GM12865 (cell line): ENCODE results near the gene MAZ.

Experiments used
- DNase-seq: peaks from one replicate; pipeline ENCODE4 v3.0.0; 2010; ENCODE audit warnings: low read depth
- H3K4me3 ChIP-seq: 2 replicates; pipeline ENCODE4 v1.5.1; 2011; ENCODE audit warnings: mild to moderate bottlenecking, low read depth, low read length, control low read depth
- TF ChIP-seq, protein P1 (sequence below): IDR thresholded peaks from 2 replicates; pipeline ENCODE4 v1.5.1; 2011; ENCODE audit warnings: low read length, control low read depth, low read depth, inconsistent platforms; ENCODE audit not compliant: insufficient read depth; ENCODE audit errors: missing control alignments

MAZ gene

GRCh38 chr16:29850998-29851397 is 44.7 kb downstream of the MAZ start:
- TF ChIP-seq, protein P1, sequence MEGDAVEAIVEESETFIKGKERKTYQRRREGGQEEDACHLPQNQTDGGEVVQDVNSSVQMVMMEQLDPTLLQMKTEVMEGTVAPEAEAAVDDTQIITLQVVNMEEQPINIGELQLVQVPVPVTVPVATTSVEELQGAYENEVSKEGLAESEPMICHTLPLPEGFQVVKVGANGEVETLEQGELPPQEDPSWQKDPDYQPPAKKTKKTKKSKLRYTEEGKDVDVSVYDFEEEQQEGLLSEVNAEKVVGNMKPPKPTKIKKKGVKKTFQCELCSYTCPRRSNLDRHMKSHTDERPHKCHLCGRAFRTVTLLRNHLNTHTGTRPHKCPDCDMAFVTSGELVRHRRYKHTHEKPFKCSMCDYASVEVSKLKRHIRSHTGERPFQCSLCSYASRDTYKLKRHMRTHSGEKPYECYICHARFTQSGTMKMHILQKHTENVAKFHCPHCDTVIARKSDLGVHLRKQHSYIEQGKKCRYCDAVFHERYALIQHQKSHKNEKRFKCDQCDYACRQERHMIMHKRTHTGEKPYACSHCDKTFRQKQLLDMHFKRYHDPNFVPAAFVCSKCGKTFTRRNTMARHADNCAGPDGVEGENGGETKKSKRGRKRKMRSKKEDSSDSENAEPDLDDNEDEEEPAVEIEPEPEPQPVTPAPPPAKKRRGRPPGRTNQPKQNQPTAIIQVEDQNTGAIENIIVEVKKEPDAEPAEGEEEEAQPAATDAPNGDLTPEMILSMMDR, result no peak
- no peak overlapping the region for H3K4me3 ChIP-seq
- no peak for DNase-seq

GRCh38 chr16:29852654-29853053 is 46.3 kb downstream of the MAZ start:
- TF ChIP-seq, protein P1, result no peak
- DNase-seq, result no peak
- H3K4me3 ChIP-seq, result no peak overlapping the region

DNA sequence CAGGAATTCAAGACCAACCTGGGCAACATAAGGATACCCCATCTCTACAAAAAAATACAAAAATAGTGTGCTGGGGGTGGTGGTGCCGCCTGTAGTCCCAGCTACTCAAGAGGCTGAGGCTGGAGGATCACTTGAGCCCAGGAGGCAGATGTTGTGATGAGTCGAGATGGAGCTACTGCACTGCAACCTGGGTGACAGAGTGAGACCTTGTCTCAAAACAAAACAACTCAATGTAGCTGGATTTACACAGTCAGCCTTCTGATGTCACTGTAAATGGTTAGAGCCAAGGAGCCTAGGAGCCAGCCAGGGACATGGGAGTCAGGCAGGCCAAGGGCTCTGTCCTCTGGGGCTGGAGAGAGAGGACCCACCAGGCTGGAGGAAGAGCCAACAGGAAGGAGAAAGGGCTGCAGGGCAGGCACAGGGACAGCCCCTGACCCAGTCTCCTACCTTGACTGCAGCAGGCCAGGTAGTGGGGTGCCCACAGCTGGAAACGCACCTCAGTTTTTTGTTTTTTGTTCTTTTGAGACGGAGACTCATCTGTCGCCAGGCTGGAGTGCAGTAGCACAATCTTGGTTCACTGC is 48.3 kb downstream of the MAZ start:
- DNase-seq, result no peak
- no peak overlapping the region for H3K4me3 ChIP-seq
- TF ChIP-seq, protein P1, result no peak

- H3K4me3 ChIP-seq, result no peak overlapping the region
- no peak for DNase-seq
- TF ChIP-seq, protein P1, result no peak
These were observed 50.9 kb downstream of the MAZ start for GRCh38 chr16:29857133-29857760.

GRCh38 chr16:29858149-29858849 is 52.0 kb downstream of the MAZ start:
- H3K4me3 ChIP-seq, result no peak overlapping the region
- no peak for DNase-seq
- TF ChIP-seq, protein P1, result no peak

- TF ChIP-seq, protein P1, result no peak
- DNase-seq, result no peak
These were observed 52.6 kb downstream of the MAZ start for GRCh38 chr16:29858974-29859373.

More at GRCh38 chr16:29858974-29859373, 52.6 kb downstream of the MAZ start:
- no peak overlapping the region for H3K4me3 ChIP-seq
